ENCODE results near the gene TNFRSF1A.
"Not testable (repeated sequence)": the region's sequence is repeated elsewhere in the genome, so short reads cannot be mapped to it uniquely, and the experiment has no call there.

TNFRSF1A gene

DNA sequence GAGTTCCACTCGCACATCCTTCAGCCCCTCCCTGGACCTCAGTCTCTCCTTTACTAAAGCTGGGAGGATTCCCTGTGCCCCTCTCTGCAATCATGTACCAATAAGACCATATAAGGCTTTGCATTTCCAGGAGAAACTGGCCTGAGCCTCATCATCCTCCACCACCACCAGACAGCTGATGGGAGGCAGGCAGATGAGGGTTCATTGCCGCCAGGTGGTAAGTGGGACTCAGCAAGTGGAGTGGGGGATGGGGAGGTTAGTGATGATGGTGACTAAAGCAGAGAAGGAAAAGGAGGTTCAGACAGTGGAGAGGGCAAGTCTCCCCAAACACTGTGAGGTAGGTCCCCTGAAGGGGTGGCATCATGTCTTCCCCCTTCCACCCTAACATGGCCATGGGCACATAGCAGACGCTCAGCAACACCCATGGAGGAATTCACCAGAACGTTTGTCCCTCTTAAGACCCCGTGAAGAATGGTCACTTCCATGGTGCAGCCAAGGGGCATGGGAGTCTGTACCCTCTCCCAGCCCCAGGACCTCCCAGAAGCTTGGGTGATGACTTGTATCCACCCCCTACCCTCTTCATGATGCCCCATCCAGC is 4.5 kb upstream of the TNFRSF1A start:
- Histone ChIP-seq H3K4me3 (replicated peaks; ENCODE audit: insufficient read depth, low read length) (no peak overlapping the region), H3K27ac (replicated peaks) (peak overlapping the region; percentile 67), H3K27me3 (ENCODE audit: insufficient read depth, poor library complexity, severe bottlenecking) (no peaks in the 10 kb centered on the region)
- no peak for DNase-seq (ENCODE audit: low read depth in 1 of 2, low spot score in 1 of 2)
- TF ChIP-seq GABPA (IDR thresholded peaks at IDR 0.05; ENCODE audit: low read depth) (no peak), SPI1 (IDR thresholded peaks at IDR 0.05; ENCODE audit: borderline replicate concordance, low read depth) (no peak)
- TF ChIP-seq, protein P1, sequence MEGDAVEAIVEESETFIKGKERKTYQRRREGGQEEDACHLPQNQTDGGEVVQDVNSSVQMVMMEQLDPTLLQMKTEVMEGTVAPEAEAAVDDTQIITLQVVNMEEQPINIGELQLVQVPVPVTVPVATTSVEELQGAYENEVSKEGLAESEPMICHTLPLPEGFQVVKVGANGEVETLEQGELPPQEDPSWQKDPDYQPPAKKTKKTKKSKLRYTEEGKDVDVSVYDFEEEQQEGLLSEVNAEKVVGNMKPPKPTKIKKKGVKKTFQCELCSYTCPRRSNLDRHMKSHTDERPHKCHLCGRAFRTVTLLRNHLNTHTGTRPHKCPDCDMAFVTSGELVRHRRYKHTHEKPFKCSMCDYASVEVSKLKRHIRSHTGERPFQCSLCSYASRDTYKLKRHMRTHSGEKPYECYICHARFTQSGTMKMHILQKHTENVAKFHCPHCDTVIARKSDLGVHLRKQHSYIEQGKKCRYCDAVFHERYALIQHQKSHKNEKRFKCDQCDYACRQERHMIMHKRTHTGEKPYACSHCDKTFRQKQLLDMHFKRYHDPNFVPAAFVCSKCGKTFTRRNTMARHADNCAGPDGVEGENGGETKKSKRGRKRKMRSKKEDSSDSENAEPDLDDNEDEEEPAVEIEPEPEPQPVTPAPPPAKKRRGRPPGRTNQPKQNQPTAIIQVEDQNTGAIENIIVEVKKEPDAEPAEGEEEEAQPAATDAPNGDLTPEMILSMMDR (IDR thresholded peaks at IDR 0.05; ENCODE audit: insufficient read depth, low read length), result no peak

DNA sequence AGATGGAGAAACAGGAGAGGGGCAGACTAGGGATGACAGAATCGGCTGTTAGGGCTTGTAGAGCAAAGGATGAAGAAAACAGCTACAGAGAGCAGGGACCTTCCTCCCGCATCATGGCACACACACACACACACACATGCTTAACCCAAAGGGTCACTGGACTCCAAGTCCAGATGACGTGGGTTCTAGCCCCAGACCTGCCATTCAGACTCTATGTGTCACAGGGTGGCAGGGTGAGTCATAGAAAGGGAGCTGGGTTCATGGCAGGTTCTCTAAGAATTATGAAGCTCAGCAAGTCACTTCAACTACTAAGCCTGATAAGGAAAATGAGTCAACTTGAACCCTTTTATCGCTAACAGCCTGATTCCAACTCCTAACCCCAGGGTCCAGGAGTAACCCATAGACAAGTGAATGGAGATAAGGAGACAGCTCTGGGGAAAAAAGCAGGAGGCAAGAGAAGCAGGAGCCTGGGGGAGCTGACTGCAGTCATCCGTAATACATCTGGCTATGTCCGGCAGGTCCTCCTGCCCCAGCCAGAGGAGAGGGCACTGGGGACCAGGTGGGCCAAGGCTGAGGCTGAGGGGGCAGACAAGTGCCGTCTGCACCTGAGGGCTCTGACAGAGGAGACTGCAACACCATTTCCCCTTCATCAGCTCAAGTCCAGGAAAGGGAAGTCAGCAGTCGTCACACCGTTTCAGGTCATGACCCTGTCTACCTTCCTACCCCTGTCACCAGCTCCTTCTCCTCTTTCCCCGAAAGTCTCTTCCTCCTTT is 3.6 kb upstream of the TNFRSF1A start:
- TF ChIP-seq SPI1 (IDR thresholded peaks at IDR 0.05; ENCODE audit: borderline replicate concordance, low read depth), result peak; percentile 78
- TF ChIP-seq, protein P2, sequence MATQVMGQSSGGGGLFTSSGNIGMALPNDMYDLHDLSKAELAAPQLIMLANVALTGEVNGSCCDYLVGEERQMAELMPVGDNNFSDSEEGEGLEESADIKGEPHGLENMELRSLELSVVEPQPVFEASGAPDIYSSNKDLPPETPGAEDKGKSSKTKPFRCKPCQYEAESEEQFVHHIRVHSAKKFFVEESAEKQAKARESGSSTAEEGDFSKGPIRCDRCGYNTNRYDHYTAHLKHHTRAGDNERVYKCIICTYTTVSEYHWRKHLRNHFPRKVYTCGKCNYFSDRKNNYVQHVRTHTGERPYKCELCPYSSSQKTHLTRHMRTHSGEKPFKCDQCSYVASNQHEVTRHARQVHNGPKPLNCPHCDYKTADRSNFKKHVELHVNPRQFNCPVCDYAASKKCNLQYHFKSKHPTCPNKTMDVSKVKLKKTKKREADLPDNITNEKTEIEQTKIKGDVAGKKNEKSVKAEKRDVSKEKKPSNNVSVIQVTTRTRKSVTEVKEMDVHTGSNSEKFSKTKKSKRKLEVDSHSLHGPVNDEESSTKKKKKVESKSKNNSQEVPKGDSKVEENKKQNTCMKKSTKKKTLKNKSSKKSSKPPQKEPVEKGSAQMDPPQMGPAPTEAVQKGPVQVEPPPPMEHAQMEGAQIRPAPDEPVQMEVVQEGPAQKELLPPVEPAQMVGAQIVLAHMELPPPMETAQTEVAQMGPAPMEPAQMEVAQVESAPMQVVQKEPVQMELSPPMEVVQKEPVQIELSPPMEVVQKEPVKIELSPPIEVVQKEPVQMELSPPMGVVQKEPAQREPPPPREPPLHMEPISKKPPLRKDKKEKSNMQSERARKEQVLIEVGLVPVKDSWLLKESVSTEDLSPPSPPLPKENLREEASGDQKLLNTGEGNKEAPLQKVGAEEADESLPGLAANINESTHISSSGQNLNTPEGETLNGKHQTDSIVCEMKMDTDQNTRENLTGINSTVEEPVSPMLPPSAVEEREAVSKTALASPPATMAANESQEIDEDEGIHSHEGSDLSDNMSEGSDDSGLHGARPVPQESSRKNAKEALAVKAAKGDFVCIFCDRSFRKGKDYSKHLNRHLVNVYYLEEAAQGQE (IDR thresholded peaks at IDR 0.05; ENCODE audit: insufficient replicate concordance, low read depth), result no peak
- TF ChIP-seq GABPA (IDR thresholded peaks at IDR 0.05; ENCODE audit: low read depth), result no peak
- TF ChIP-seq, protein P1 (IDR thresholded peaks at IDR 0.05; ENCODE audit: insufficient read depth, low read length), result no peak
- TF ChIP-seq POLR2AphosphoS5 (IDR thresholded peaks at IDR 0.05; ENCODE audit: low read depth), result no peak
- Histone ChIP-seq H3K27ac (replicated peaks) (peak overlapping the region; percentile 67), H3K4me3 (replicated peaks; ENCODE audit: insufficient read depth, low read length) (no peak overlapping the region), H3K27me3 (ENCODE audit: insufficient read depth, poor library complexity, severe bottlenecking) (no peaks in the 10 kb centered on the region)
- peak in 1 of 2 experiments; percentile 74 for DNase-seq (ENCODE audit: low read depth in 1 of 2, low spot score in 1 of 2)

DNA sequence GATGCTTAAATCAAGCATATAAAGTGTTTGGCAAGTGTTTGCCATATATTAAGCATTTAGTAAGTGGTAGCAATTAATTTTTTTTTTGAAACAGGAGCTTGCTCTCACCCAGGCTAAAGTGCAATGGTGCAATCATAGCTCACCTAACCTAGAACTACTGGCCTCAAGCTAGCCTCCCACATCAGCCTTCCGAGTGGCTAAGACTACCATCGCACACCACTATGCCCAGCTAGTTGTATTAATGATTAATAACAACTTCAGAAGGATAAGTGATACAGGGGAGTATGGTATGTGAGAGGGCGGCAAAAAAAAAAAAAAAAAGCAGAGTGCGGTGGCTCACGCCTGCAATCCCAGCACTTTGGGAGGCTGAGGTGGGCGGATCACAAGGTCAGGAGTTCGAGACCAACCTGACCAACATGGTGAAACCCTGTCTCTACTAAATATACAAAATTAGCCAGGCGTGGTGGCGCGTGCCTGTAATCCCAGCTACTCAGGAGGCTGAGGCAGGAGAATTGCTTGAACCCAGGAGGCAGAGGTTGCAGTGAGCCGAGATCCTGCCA is 2.3 kb upstream of the TNFRSF1A start:
- H3K4me3 ChIP-seq (replicated peaks; ENCODE audit: insufficient read depth, low read length); DNase-seq (ENCODE audit: low read depth in 1 of 2, low spot score in 1 of 2); H3K27ac ChIP-seq (replicated peaks); H3K27me3 ChIP-seq (ENCODE audit: insufficient read depth, poor library complexity, severe bottlenecking): not testable (repeated sequence)

DNA sequence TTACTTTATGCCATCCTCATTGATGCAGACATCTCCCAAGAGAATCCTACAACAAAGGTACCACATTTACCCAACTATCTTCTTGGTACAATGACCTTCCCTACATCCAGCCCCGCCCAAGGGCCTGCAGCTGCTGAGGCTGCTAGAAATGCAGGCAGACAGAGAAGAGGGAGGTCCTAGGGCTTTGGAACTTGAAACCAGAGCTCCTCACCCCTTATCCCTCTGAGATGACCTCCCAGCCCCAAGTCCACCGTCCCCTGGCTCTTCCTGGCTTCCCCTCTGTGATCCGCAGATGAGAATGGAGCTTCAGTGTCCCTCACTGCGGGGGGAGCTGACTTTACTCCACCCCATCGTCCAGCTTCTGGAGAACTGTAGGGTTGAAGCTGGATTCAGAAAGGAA is 1.6 kb upstream of the TNFRSF1A start:
- Histone ChIP-seq H3K27ac (replicated peaks) (no peak overlapping the region), H3K4me3 (replicated peaks; ENCODE audit: insufficient read depth, low read length) (no peak overlapping the region), H3K27me3 (ENCODE audit: insufficient read depth, poor library complexity, severe bottlenecking) (no peaks in the 10 kb centered on the region)
- DNase-seq (ENCODE audit: low read depth in 1 of 2, low spot score in 1 of 2), result no peak
- TF ChIP-seq POLR2AphosphoS5 (IDR thresholded peaks at IDR 0.05; ENCODE audit: low read depth), result no peak

DNA sequence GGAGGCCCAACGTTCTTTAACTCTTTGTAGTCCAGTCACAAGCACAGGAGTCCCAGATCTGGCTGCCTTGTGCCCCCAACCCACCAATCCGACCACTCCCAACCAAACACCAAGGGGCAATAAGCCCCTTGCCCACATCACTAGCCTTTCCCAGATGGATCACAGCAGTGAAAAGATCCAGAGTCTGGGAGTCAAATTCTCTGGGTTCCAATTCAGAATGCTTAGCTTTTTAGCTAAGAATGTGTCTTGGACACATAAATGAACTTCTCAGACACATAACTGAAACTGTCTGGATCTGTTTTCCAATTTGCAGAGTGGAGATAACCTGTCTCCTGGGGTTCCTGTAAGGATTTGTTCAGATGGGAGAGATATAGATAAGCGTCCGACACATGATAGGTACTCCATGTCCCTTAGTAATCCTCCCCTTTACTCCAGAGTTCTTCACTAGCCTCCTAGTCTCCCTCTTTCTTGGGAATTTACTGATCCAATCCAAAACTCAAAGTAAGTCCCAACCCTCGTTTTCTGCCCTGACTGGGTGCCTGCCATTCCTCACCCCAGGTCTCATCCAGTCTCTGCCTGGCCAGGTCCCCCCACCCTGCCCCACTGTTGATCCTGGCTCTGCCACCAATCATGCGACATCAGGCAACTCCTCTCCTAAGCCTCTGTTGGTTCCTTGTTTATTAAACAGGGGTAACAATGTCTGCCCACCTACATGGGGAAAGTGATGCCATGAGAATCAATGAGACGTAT is 439 bp upstream of the TNFRSF1A start:
- H3K27me3 ChIP-seq (ENCODE audit: insufficient read depth, poor library complexity, severe bottlenecking), result no peaks in the 10 kb centered on the region
- TF ChIP-seq POLR2AphosphoS5 (IDR thresholded peaks at IDR 0.05; ENCODE audit: low read depth) (no peak), GABPA (IDR thresholded peaks at IDR 0.05; ENCODE audit: low read depth) (no peak), SPI1 (IDR thresholded peaks at IDR 0.05; ENCODE audit: borderline replicate concordance, low read depth) (no peak)
- TF ChIP-seq, protein P1 (IDR thresholded peaks at IDR 0.05; ENCODE audit: insufficient read depth, low read length), result no peak
- TF ChIP-seq, protein P2 (IDR thresholded peaks at IDR 0.05; ENCODE audit: insufficient replicate concordance, low read depth), result no peak
- peak overlapping the region; percentile 77 for H3K4me3 ChIP-seq (replicated peaks; ENCODE audit: insufficient read depth, low read length)
- DNase-seq (ENCODE audit: low read depth in 1 of 2, low spot score in 1 of 2), result no peak
- H3K27ac ChIP-seq (replicated peaks), result peak overlapping the region; percentile 99

Data from HL-60 (cell line).